ENCODE data around the gene FAAP100.

GRCh38 chr17:81582749-81583148 lies 30.6 kb upstream of the FAAP100 start:
- TF ChIP-seq, protein P1, sequence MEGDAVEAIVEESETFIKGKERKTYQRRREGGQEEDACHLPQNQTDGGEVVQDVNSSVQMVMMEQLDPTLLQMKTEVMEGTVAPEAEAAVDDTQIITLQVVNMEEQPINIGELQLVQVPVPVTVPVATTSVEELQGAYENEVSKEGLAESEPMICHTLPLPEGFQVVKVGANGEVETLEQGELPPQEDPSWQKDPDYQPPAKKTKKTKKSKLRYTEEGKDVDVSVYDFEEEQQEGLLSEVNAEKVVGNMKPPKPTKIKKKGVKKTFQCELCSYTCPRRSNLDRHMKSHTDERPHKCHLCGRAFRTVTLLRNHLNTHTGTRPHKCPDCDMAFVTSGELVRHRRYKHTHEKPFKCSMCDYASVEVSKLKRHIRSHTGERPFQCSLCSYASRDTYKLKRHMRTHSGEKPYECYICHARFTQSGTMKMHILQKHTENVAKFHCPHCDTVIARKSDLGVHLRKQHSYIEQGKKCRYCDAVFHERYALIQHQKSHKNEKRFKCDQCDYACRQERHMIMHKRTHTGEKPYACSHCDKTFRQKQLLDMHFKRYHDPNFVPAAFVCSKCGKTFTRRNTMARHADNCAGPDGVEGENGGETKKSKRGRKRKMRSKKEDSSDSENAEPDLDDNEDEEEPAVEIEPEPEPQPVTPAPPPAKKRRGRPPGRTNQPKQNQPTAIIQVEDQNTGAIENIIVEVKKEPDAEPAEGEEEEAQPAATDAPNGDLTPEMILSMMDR (IDR thresholded peaks at IDR 0.05), result no peak
- TF ChIP-seq ETV6 (CRISPR knock-in tag; IDR thresholded peaks at IDR 0.05) (no peak), ZBTB43 (CRISPR knock-in tag; IDR thresholded peaks at IDR 0.05) (no peak), GTF2I (CRISPR knock-in tag; conservative IDR thresholded peaks at IDR 0.05) (no peak), JUN (CRISPR knock-in tag; IDR thresholded peaks at IDR 0.05) (no peak)
